CD4-positive, alpha-beta memory T cell (primary cell): ENCODE measurements around the gene MAZ. TPM values are rescaled to one million over a fixed set of nuclear protein-coding genes. Genes with fewer than 3 reads are reported as not detected.
"Not testable (repeated sequence)": the region's sequence is repeated elsewhere in the genome, so short reads cannot be mapped to it uniquely, and the experiment has no call there.

ENCODE experiments used
- CTCF ChIA-PET: fragments of 350-600 bp; sonication (Branson Sonifier 250); formaldehyde crosslinking; loops from one replicate; lab custom pipeline; 2021; ENCODE audit warnings: inconsistent platforms; ENCODE audit not compliant: partially characterized antibody; lab: Charles Lee
- POLR2A ChIA-PET: fragments of 350-600 bp; sonication (Branson Sonifier 250); formaldehyde crosslinking; loops from one replicate; lab custom pipeline; 2021; ENCODE audit not compliant: partially characterized antibody; lab: Charles Lee
- DNase-seq, 5 donors: peaks; one replicate each; pipeline versions ENCODE4 v3.0.0 to v3.0.0-alpha.2; 2020 to 2022; ENCODE audit warnings: mixed read lengths in 1 of 5
- H3K27ac ChIP-seq: one replicate; pipeline ENCODE4 v1.7.0; 2013; ENCODE audit warnings: low read depth, low read length
- H3K27me3 ChIP-seq: 2 replicates; pipeline ENCODE4 v1.7.0; 2013; ENCODE audit warnings: mild to moderate bottlenecking, low read length, moderate library complexity; ENCODE audit not compliant: insufficient read depth
- H3K36me3 ChIP-seq: 2 replicates; pipeline ENCODE4 v1.7.0; 2013; ENCODE audit warnings: mild to moderate bottlenecking, low read length, moderate library complexity; ENCODE audit not compliant: insufficient read depth
- H3K4me1 ChIP-seq: 2 replicates; pipeline ENCODE4 v1.7.0; 2013; ENCODE audit warnings: mild to moderate bottlenecking, low read length, moderate library complexity; ENCODE audit not compliant: insufficient read depth
- H3K4me3 ChIP-seq, 2 donors: one replicate each; pipeline ENCODE4 v1.7.0; 2013; ENCODE audit warnings: low read length in 2 of 2, mild to moderate bottlenecking in 1 of 2
- H3K9me3 ChIP-seq, 2 donors: one replicate each; pipeline ENCODE4 v1.7.0; 2013; ENCODE audit warnings: low read length in 2 of 2, control low read depth in 1 of 2; ENCODE audit not compliant: control insufficient read depth in 1 of 2
- H3K27ac Mint-ChIP-seq, 7 donors: one replicate each; pipeline ENCODE4 v1.8.0; 2020 to 2021; ENCODE audit warnings: mixed read lengths in 7 of 7, mild to moderate bottlenecking in 6 of 7, inconsistent platforms in 3 of 7, moderate library complexity in 3 of 7
- H3K27me3 Mint-ChIP-seq, 2 donors: one replicate each; pipeline ENCODE4 v1.8.0; 2020 to 2021; ENCODE audit warnings: mixed read lengths in 2 of 2
- H3K36me3 Mint-ChIP-seq, 2 donors: one replicate each; pipeline ENCODE4 v1.8.0; 2020 to 2021; ENCODE audit warnings: mixed read lengths in 2 of 2, inconsistent platforms in 1 of 2, mild to moderate bottlenecking in 1 of 2
- H3K4me1 Mint-ChIP-seq, 4 donors: one replicate each; pipeline ENCODE4 v1.8.0; 2020 to 2021; ENCODE audit warnings: mixed read lengths in 4 of 4, mild to moderate bottlenecking in 1 of 4
- H3K4me3 Mint-ChIP-seq, 8 donors: one replicate each; pipeline ENCODE4 v1.8.0; 2020 to 2021; ENCODE audit warnings: mixed read lengths in 8 of 8, mild to moderate bottlenecking in 7 of 8, moderate library complexity in 6 of 8, inconsistent platforms in 3 of 8
- H3K9me3 Mint-ChIP-seq, 8 donors: one replicate each; pipeline ENCODE4 v1.8.0; 2020 to 2021; ENCODE audit warnings: mixed read lengths in 8 of 8, mild to moderate bottlenecking in 5 of 8, inconsistent platforms in 3 of 8, moderate library complexity in 1 of 8
- intact Hi-C: fragments of 100-400 bp; cut with micrococcal nuclease; formaldehyde crosslinking; loops from one replicate; pipeline ENCODE4 v1.15.1; 2023
- polyA plus RNA-seq, 2 donors: library from polyadenylated mRNA; unstranded; fragments of 300-500 nt; fragmentation: Illumina TruSeq; gene quantifications; one replicate each; pipeline ENCODE4 v1.2.3, GENCODE V29; 2021
- total RNA-seq, 2 experiments: library from RNA; stranded (reverse); gene quantifications; one replicate each; pipeline ENCODE4 v1.2.3, GENCODE V29; 2021

MAZ gene
- total and polyA plus RNA-seq, 4 experiments from 2014 or later: 40.3 to 264 (median 164) TPM

DNA sequence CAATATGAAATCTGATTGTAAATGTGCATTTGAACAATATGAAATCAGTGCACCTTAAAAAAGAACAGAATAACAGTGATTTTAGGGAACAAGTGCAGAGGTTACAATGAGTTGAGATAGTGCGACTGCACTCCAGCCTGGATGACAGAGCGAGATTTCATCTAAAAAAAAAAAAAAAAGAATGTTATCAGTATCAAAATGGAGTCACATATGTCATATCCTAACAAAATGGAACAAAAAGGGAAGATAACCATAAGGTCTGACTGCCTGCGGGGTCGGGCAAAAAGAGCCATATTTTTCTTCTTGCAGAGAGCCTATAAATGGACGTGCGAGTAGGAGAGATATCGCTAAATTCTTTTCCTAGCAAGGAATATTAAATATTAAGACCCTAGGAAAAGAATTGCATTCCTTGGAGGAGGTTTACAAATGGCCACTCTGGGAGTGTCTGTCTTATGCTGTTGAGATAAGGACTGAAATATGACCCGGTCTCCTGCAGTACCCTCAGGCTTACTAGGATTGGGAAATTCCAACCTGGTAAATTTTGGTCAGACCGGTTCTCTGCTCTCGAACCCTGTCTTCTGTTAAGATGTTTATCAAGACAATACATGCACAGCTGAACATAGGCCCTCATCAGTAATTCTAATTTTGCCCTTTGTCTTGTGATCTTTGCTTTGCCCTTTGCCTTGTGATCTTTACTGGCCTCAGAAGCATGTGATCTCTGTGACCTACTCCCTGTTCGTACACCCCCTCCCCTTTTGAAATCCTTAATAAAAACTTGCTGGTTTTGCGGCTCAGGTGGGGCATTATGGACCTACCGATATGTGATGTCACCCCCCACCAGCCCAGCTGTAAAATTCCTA is 23.0 kb upstream of the MAZ start:
- H3K27me3 Mint-ChIP-seq, DNase-seq, H3K9me3 Mint-ChIP-seq, H3K27ac ChIP-seq, H3K4me3 ChIP-seq, H3K36me3 ChIP-seq, H3K36me3 Mint-ChIP-seq, intact Hi-C loops, H3K9me3 ChIP-seq, H3K27me3 ChIP-seq: not testable (repeated sequence)
- H3K4me3 Mint-ChIP-seq: peak overlapping the region in 1 of 8 donors; percentile 28
- H3K4me1 ChIP-seq: peaks cover 18% of the 10 kb centered on the region
- peak overlapping the region in 4 of 7 donors; percentile 33 to 92 (median 80) for H3K27ac Mint-ChIP-seq
- H3K4me1 Mint-ChIP-seq: peaks cover 11 to 28% (median 21%) of the 10 kb centered on the region in 4 donors
- ChIA-PET CTCF (interaction anchor here (0.7 to 4.8 kb wide), 8 partner anchors 25 to 83 kb away, joined by 3 to 57 read pairs (median 10); no protein-coding TSS in a partner anchor), POLR2A (interaction anchor here (0.6 to 4.6 kb wide), 5 partner anchors 11 to 81 kb away, joined by 4 to 93 read pairs (median 31); partner anchors contain the start of gene C16orf54)

DNA sequence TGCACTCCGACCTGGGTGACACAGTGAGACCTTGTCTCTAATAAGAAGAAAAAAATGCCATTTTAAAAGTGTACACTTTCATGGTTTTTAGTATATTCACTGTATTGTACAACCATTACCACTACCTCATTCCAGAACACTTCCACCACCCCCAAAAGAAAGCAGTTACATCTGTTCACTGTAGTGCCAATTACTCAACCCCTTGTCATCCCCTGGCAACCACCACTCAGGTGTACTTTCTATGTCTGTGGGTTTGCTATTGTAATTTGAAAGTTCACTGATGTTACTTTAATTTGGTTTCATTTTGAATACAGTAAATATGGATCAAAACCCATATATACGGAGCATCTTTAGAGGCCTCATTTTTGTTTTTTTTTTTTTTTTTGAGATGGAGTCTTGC is 22.2 kb upstream of the MAZ start:
- Histone ChIP-seq H3K27ac (no peak overlapping the region), H3K27me3 (no peaks in the 10 kb centered on the region), H3K4me3 (no peak overlapping the region), H3K4me1 (peaks cover 18% of the 10 kb centered on the region), H3K9me3 (no peaks in the 10 kb centered on the region), H3K36me3 (no peaks in the 10 kb centered on the region)
- Mint-ChIP-seq H3K27ac (peak overlapping the region; percentile 33 to 92 (median 88)), H3K4me3 (peak overlapping the region in 5 of 8 donors; percentile 4 to 86 (median 63)), H3K4me1 (peaks cover 9 to 27% (median 22%) of the 10 kb centered on the region in 4 donors), H3K36me3 (no peaks in the 10 kb centered on the region), H3K9me3 (peaks cover 0 to 7% (median 0%) of the 10 kb centered on the region in 8 donors), H3K27me3 (no peaks in the 10 kb centered on the region)
- intact Hi-C loops: no loop called here
- peak; percentile 17 to 54 (median 36) for DNase-seq
- POLR2A ChIA-PET: interaction anchor here (0.6 to 4.6 kb wide), 16 partner anchors 10 to 133 kb away, joined by 3 to 93 read pairs (median 8); partner anchors contain the start of genes C16orf54, MAZ and PAGR1
- CTCF ChIA-PET: interaction anchor here (0.6 to 4.8 kb wide), 21 partner anchors 9 to 273 kb away, joined by 3 to 57 read pairs (median 7); partner anchors contain the start of genes C16orf54 and PAGR1

DNA sequence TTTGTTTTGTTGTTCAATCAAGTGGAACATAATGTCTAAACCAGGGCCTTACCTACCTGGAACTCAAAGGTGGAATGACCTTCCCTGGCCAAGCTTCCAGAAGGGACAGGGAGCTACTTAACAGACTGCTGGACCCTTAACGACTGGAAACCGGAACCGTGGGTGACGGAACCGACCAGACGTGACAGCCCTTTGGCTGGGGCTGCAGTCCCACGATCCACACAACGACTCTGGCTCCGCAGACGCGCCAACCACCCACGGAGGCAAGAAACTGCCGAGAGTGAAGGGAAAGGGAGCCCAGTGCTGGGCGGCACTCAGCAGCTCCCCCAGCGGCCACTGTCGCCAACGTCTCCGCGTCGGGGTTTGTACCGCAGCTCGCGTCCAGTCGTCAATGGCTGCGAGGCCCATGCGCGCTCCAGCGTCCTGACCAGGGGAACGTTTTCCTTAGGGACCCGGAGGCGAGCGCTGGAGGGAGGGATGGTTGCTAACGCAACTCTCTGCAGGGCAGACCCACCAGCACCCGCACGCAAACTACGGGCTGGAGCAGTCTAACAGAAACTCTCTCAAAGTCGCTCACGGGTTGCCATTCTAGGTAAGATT is 21.3 kb upstream of the MAZ start:
- no peaks in the 10 kb centered on the region for H3K9me3 ChIP-seq
- no peaks in the 10 kb centered on the region for H3K27me3 ChIP-seq
- H3K27ac Mint-ChIP-seq: peak overlapping the region; percentile 33 to 92 (median 87)
- H3K4me1 Mint-ChIP-seq: peaks cover 12 to 30% (median 24%) of the 10 kb centered on the region in 4 donors
- H3K9me3 Mint-ChIP-seq: peaks cover 0 to 7% (median 0%) of the 10 kb centered on the region in 8 donors
- intact Hi-C loops: loop anchor here (1.0 kb wide), 2 partner anchors 75 to 83 kb away; no protein-coding TSS in a partner anchor
- H3K27ac ChIP-seq: peak overlapping the region; percentile 47
- no peaks in the 10 kb centered on the region for H3K36me3 ChIP-seq
- H3K27me3 Mint-ChIP-seq: no peaks in the 10 kb centered on the region
- ChIA-PET POLR2A (interaction anchor here (0.6 to 4.6 kb wide), 24 partner anchors 10 to 141 kb away, joined by 3 to 93 read pairs (median 6); partner anchors contain the start of genes C16orf54, KCTD13, MAZ and PAGR1), CTCF (interaction anchor here (0.6 to 4.8 kb wide), 32 partner anchors 10 to 272 kb away, joined by 3 to 57 read pairs (median 5); partner anchors contain the start of genes C16orf54 and PAGR1)
- H3K36me3 Mint-ChIP-seq: no peaks in the 10 kb centered on the region
- H3K4me1 ChIP-seq: peaks cover 25% of the 10 kb centered on the region
- peak overlapping the region; percentile 57 to 86 (median 78) for H3K4me3 Mint-ChIP-seq
- peak; percentile 70 to 77 (median 74) for DNase-seq
- H3K4me3 ChIP-seq: peak overlapping the region in 1 of 2 donors; percentile 44

DNA sequence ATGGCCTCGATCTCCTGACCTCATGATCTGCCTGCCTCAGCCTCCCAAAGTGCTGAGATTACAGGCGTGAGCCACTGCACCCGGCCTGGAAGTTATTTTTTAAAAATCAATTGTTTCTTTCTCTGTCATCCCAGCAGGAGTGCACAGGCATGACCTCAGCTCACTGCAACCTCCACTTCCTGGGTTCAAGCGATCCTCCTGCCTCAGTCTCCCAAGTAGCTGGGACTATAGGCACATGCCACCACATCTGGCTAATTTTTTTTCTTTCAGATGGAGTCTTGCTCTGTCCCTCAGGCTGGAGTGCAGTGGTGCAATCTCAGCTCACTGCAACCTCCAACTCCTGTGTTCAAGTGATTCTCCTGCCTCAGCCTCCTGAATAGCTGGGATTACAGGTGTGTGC is 19.2 kb upstream of the MAZ start:
- H3K4me1 ChIP-seq: peaks cover 36% of the 10 kb centered on the region
- POLR2A ChIA-PET: interaction anchor here (1.0 to 4.6 kb wide), 3 partner anchors 24 to 85 kb away, joined by 4 to 93 read pairs (median 4); partner anchors contain the start of gene C16orf54
- H3K36me3 ChIP-seq, H3K27me3 ChIP-seq, H3K27ac ChIP-seq, H3K4me3 Mint-ChIP-seq, intact Hi-C loops, H3K9me3 ChIP-seq, H3K27me3 Mint-ChIP-seq, DNase-seq, H3K9me3 Mint-ChIP-seq, H3K4me3 ChIP-seq: not testable (repeated sequence)
- peaks cover 22 to 52% (median 37%) of the 10 kb centered on the region in 4 donors for H3K4me1 Mint-ChIP-seq
- H3K36me3 Mint-ChIP-seq: peaks cover 0 to 15% of the 10 kb centered on the region in 2 donors
- CTCF ChIA-PET: interaction anchor here (2.3 to 4.8 kb wide), 7 partner anchors 17 to 86 kb away, joined by 7 to 57 read pairs (median 35); partner anchors contain the start of gene C16orf54
- peak overlapping the region in 2 of 7 donors; percentile 30 to 47 for H3K27ac Mint-ChIP-seq

DNA sequence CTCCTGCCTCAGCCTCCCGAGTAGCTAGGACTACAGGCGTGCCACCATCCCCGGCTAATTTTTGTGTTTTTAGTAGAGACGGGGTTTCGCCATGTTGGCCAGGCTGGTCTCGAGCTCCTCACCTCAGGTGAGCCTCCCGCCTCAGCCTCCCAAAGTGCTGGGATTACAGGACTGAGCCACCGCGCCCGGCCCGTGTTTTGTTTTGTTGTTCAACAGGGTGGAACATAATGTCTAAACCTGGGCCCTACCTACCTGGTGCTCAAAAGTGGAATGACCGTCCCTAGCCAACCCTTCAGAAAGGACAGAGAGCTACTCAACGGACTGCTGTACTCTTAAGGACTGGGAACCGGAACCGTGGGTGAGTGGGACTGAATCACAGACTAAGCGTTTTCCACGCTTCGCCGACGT is 16.6 kb upstream of the MAZ start:
- H3K27ac Mint-ChIP-seq: peak overlapping the region; percentile 96 to 99 (median 98)
- peak overlapping the region; percentile 80 for H3K27ac ChIP-seq
- H3K4me1 ChIP-seq: peaks cover 47% of the 10 kb centered on the region
- H3K27me3 Mint-ChIP-seq: no peaks in the 10 kb centered on the region
- H3K4me3 Mint-ChIP-seq: peak overlapping the region; percentile 97 to 100 (median 99)
- no peak for DNase-seq
- CTCF ChIA-PET: interaction anchor here (1.1 to 7.5 kb wide), 22 partner anchors 9 to 89 kb away, joined by 3 to 59 read pairs (median 8); partner anchors contain the start of genes C16orf54, MVP and PAGR1
- no peaks in the 10 kb centered on the region for H3K36me3 ChIP-seq
- intact Hi-C loops: loop anchor here (1.0 kb wide), 6 partner anchors 16 to 207 kb away; partner anchors contain the start of genes INO80E and PAGR1
- no peaks in the 10 kb centered on the region for H3K9me3 Mint-ChIP-seq
- H3K36me3 Mint-ChIP-seq: peaks cover 0 to 21% of the 10 kb centered on the region in 2 donors
- H3K4me3 ChIP-seq: peak overlapping the region; percentile 47 to 86
- H3K9me3 ChIP-seq: no peaks in the 10 kb centered on the region
- H3K4me1 Mint-ChIP-seq: peaks cover 31 to 60% (median 45%) of the 10 kb centered on the region in 4 donors
- POLR2A ChIA-PET: interaction anchor here (0.7 to 12.0 kb wide), 34 partner anchors 18 to 394 kb away, joined by 3 to 522 read pairs (median 5); partner anchors contain the start of genes C16orf54, CDIPT, CORO1A and HIRIP3
- H3K27me3 ChIP-seq: no peaks in the 10 kb centered on the region

DNA sequence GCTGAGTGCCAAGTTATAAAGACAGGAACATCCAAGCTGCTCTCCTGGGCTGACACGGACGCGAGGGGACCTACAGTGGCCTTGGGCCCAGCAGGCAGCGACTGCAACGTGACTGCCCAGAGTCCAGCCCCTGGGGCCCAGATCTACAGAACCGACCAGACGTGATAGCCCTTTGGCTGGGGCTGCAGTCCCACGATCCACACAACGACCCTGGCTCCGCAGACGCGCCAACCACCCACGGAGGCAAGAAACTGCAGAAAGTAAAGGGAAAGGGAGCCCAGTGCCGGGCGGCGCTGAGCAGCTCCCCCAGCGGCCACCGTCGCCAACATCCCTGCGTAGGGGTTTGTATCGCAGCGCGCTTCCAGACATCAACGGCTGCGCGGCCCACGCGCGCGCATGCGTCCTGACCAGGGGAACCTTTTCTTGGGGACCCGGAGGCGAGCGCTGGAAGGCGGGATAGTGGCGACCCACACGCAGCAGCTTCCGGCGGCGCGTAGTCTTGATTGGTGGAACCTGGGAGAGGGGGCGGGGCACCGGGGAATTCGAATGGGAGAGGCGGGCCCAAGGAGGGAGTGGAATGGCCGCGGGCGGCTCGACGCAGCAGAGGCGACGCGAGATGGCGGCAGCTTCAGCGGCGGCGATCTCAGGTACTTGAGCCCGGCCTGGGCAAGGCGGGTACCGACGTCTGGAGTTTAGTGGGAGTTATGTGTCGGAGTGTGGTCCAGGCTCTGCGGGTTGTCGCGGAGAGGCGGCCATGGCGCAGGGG is 16.0 kb upstream of the MAZ start, which contains the start of gene KIF22:
TSS of gene KIF22 (plus strand) at position 569 of the 766 bp plus-strand sequence. CDS start at position 578, 9 bp downstream.
- Mint-ChIP-seq H3K36me3 (peaks cover 0 to 27% of the 10 kb centered on the region in 2 donors), H3K27me3 (no peaks in the 10 kb centered on the region), H3K27ac (peak within 1 kb of the TSS; percentile 96 to 99 (median 98)), H3K9me3 (no peaks in the 10 kb centered on the region), H3K4me3 (peak within 1 kb of the TSS; percentile 97 to 100 (median 99)), H3K4me1 (peaks cover 27 to 58% (median 43%) of the 10 kb centered on the region in 4 donors)
- CTCF ChIA-PET: interaction anchor here (1.1 to 7.5 kb wide), 21 partner anchors 10 to 89 kb away, joined by 3 to 59 read pairs (median 8); partner anchors contain the start of genes C16orf54, MVP and PAGR1
- no peaks in the 10 kb centered on the region for H3K27me3 ChIP-seq
- H3K27ac ChIP-seq: peak within 1 kb of the TSS; percentile 80
- H3K9me3 ChIP-seq: no peaks in the 10 kb centered on the region
- peaks cover 43% of the 10 kb centered on the region for H3K4me1 ChIP-seq
- POLR2A ChIA-PET: interaction anchor here (0.7 to 12.0 kb wide), 36 partner anchors 19 to 580 kb away, joined by 3 to 522 read pairs (median 5); partner anchors contain the start of genes C16orf54, CDIPT, CORO1A and HIRIP3
- intact Hi-C loops: loop anchor here (1.0 kb wide), 6 partner anchors 15 to 206 kb away; partner anchors contain the start of genes INO80E and PAGR1
- DNase-seq: peak; percentile 99 to 100 (median 100)
- peak within 1 kb of the TSS; percentile 90 to 98 for H3K4me3 ChIP-seq
- peaks cover 4% of the 10 kb centered on the region for H3K36me3 ChIP-seq
